Stimulated activated CD8-positive, alpha-beta memory T cell treated with anti-CD3 and anti-CD28 coated beads, Interleukin-4, amount 100 ng/mL, for 1 hour (primary cell): ENCODE measurements around the gene RAB11A.

Experiments used
- DNase-seq, 2 donors: peaks; one replicate each; pipeline ENCODE4 v3.0.0-alpha.2; 2020; ENCODE audit warnings: low read depth in 2 of 2, low spot score in 1 of 2

Gene RAB11A

DNA sequence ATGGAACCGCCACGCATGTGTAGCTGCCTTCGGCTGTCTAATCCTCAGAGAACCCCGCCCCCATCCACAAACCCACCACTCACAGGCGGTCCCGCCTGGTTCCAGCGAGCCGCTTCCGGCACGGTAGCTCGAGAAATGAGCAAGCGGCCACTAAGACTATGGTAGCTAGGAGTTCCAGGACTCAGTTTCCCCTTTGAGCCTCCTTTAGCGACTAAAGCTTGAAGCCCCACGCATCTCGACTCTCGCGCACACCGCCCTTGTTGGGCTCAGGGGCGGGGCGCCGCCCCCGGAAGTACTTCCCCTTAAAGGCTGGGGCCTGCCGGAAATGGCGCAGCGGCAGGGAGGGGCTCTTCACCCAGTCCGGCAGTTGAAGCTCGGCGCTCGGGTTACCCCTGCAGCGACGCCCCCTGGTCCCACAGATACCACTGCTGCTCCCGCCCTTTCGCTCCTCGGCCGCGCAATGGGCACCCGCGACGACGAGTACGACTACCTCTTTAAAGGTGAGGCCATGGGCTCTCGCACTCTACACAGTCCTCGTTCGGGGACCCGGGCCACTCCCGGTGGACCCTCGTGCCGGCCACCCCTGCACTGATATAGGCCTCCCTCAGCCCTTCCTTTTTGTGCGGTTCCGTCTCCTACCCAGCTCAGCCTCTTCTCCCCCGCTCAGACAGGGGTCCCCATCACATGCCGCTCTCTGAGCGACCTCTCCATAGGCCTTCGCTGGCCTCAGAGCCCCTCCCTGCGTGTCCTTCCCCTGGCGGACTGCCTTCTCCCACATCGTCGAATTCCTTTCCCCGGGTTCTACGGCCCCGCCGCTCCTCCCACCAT, at the start of gene RAB11A:
Gene RAB11A (plus strand): TSS at position 366 of the 828 bp plus-strand sequence. CDS start 95 bp downstream, at position 461.
- peak; percentile 84 to 90 for DNase-seq

DNA sequence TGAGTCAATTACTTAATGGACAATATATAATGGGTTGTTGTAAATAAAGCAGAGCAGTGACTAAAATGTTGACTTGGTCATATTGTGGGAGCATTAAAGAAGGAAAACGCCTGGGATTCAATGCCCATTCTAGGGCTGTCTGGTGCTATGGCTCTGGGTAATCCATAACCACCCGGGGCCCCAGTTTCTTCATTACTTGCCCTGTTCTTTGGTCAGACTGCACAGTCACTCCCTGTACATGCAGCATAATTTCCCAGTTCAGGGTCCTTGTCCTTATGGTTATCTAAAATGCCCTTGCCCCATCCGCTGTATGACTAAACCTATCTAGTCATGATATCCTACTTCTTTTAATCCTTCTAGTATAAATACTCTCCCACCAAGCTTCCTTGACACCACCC, 49.7 kb upstream of the RAB11A start:
- no peak for DNase-seq

DNA sequence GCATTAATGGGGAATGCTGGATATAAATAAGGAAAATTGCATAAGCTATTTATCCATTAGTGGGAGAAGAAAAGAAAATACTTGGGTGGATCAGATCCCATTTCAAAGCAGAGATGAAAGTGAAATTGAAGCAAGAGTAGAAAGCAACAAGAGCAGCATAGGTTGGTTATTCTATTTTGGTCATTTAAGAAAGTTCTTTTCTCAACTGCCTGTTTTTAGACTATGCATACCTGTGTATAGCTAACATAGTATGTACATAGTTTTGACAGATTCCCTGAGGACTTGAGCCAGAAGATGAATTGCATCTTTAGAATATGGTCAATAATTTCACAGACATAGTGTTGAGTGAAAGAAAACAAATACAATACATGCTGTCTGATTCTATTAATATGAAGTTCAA, 48.2 kb upstream of the RAB11A start:
- no peak for DNase-seq

DNA sequence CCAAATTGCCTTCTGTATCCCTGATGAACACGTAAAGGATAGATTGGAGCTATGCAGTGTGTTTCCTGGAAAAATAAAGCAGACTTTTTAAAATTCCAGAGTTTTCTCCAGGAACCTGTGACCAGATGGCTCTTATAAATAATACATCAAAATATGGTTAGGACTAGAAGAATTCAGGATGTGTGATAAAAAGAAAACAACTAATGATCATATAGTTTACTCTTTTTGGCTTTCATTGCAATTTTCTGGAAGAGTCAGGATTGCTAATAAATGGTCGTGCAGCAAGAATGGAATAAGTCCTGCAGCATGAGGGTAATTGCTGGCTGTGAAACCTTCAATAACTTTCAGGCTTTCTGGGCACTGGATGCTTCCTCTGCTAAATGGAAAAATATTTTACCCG, 47.0 kb upstream of the RAB11A start:
- DNase-seq: no peak

DNA sequence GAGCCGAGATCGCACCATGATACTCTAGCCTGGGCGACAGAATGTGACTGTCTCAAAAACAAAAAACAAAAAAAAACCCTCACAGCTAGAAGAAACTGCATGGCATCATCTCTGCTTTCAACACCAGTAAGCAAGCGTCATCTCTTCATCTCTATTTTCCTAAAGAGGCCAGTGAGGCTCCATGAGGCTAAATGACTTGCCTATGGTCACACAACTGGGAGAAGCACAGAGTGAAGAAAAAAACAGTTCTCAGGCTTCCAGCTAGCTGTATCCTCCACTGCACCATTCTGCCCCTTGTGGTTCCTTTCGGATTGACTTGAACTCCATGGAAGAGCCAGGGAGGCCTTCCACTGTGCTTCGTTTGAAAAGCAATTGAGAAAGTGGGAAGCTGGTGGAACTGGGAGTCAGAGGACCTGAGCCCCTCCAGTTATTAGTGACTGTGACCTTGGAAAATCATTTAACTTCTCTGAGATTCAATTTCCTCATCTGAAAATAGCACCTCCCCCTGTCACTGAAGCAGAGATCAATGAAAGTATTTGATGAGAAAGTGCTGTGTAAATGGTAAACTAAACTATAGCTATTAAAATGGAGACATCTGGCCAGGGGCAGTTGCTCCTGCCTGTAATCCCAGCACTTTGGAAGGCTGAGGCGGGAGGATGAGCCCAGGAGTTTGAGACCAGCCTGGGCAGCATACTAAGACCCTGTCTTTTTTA, 45.1 kb upstream of the RAB11A start:
- DNase-seq: no peak

DNA sequence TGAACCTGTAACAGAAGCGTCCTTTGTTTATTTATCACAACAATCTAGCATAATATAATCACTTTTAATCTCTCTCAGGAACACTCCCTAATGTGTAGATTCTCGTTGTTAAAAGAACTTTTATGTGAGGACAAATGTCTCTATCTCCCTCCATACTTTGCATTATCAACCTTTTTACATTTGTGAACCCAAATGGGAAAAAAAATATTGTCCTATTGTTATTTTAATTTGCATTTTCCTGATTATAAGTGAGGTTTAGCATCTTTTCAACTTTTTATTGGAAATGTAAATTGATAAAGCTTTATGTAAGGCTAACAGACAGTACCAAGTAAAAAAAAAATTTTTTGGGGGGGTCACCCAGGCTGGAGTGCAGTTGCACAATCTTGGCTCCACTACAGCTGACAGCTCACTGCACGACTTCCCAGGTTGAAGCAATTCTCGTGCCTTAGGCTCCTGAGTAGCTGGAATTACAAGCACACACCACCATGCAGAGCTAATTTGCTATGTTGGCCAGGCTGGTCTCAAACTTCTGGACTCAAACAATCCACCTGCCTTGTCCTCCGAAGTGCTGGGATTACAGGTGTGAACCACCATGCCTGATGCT, 44.2 kb upstream of the RAB11A start:
- no peak for DNase-seq

DNA sequence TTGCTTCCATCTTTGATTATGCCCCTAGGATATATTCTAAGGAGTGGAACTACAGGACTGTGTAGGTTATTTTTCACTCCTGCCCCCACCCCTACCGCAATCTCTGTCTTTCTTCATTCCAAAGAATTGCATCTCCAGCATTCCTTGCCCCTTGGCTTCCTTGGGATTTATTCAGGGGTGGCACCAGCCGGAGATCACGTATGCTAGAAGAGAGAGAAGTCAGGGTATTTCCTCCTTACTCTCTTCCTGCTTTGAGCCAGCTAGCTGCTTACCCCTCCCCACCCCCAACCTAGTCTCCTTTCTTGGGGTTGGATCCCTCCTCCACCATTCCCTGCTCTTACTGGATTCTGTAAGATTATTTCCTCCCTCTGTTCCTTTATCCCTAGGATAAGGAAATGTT, 42.2 kb upstream of the RAB11A start:
- no peak for DNase-seq

DNA sequence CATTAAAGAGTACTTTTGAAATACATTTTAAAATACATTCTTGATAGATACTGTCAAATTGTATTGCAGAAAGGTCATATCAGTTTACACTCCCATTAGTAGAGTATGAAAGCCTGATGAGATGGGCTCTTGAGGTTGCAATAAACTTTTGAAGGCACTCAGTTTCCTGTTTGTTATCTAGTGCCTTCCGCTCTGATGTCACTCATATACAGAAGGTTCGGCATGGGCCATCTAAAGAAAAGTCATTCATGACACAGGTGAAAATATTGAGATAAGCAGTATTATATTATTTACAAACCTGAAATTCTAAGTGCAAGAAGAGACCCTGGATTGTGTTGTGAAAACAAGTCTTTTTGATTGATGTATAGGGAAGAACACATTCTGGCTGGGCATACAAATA, 40.7 kb upstream of the RAB11A start:
- no peak for DNase-seq

DNA sequence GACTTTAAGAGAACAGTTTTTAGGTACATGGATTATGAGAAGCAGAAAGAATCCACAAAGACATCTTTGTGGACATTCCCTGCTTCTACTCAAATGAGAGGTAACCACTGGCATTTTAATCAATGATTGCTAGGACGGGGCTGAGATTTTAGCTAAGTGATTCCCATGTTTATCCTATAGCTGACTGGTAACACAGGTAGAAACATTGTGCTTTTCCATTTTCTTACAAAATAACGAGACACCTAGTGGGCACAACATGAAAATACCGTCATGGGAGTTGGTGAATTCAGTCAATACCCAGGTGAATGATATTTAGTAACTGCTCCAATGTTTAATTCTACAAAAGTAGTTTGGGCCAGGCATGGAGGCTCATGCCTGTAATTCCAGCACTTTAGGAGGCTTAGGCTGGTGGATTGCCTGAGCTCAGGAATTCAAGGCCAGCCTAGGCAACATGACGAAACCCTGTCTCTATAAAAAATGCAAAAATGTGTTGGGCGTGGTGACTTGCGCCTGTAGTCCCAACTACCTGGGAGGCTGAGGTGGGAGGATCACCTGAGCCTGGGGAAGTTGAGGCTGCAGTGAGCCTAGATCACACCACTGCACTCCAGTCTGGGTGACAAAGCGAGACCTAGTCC, 40.0 kb upstream of the RAB11A start:
- no peak for DNase-seq

DNA sequence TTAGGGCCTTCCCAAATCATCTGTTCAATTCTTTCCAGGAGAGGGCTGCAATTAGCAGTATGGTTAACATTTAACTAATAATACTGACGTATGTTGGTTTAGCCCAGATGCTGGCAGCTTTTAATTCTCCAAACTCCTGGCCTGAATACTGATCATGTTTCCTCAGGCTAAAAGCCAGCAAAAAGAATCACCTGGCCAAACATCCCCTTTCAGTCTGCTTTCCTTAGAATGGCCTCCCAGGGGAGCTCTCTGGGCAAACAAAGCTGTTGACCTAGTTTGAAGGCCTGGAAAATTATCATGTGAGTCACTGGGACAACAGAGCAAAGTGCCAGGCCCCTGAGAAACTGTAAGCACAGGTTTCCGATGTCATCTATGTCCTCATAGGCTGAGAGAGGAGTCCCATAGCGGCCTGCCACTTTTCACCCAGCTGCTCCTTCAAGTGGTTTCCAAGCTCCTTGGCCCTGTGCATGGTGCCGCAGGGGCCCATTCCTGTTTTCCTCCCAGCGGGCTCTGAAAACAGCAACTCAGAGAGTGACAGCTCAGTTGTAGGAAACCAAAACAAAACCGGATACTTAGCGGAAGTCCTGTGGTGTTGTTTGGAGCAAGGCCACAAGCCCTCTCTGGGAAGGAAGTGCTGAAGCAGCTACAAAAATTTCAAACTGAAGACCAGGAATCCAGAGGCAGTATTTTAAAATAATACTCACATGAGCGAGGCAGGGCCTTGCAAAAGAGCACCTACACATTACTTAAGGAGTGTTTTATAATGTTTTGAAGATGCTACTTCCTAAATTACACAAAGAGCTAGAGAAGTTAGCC, 36.5 kb upstream of the RAB11A start:
- DNase-seq: peak; percentile 14 to 15

DNA sequence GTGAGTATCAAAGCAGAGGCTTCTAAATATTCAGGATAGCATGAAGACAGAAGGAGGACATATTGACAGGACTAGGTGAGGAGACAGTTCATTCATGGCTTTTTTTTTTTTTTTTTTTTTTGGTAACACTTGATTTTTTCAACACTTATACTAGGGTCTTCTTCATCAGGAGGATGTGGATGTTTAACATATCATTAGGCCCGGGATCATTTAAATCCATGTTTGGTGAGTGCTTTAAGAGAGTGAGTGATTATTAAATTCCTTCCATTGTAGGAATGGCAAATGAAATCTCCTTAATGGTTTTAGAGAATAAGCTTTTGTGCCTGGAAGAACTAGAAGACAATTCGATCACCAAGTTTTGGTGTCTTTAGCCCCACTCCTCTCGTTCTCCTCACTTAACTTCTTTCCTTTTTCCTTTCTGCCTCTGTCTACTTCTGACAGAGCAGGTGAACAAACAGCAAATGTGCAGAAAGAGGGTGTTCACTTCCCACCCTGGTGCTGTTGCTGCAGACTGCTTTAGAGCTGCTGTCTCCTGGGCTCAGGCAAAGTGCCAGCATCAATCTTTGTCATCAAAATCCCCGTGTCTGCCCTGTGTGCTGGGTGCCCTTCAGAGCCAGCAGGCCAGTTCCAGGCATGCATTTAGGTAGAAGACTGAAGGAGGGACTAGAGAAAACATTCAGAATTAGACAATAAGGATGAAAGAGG, 35.6 kb upstream of the RAB11A start:
- no peak for DNase-seq

DNA sequence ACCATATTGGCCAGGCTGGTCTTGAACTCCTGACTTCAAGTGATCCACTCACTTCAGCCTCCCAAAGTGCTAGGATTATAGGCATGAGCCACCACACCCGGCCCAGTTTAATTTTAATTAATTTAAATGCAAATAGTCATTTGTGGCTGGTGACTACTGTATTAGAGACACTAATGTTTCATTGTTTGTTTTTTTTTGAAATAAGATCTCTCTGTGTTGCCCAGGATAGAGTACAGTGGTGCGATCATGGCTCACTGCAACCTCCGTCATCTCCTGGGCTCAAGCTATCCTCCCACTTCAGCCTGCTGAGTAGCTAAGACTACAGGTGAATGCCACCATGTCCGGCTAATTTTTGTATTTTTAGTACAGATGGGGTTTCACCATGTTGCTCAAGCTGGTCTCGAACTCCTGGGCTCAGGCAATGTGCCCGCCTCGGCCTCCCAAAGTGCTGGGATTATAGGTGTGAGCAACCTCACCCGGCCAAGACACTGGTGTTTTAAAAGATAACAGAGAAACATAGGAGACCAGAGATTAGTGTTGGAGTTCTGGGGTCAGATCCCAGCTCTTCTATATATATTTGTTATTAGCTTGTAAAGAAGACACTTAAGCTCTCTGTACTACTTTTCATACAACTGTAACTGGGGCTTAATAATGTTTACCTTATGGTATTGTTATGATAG, 34.5 kb upstream of the RAB11A start:
- no peak for DNase-seq

DNA sequence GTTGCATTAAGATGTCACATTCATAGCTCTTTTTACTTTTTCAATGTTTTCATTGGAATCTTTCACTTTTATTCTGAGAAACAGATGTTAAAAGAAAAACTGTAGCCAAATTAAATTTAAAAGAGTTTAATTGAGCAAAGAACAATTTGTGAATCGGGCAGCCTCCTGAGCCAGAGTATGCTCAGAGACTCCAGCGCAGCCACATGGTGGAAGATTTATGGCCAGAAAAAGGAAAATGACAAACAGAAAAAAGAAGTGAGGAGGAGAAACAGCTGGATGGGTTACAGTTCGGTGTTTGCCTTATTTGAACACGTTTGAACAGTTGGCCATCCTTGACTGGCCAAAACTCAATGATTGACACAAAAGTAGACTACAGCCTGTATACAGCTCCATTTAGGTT, 33.8 kb upstream of the RAB11A start:
- no peak for DNase-seq

DNA sequence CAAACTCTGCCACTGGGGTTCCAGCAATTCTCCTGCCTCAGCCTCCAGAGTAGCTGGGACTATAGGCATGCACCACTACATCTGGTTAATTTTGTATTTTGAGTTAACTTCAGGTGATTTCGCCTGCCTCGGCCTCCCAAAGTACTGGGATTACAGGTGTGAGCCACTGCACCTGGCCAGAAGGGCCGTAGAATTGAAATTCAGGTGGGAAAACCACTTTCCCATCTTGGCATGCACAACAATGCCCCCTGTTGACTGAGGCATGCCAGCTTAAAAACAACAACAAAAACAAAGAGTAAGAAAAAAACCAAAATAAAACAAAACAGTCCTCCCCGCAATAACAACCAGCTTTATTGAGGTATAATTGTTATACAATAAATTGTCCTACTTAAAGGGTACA, 32.6 kb upstream of the RAB11A start:
- no peak for DNase-seq

DNA sequence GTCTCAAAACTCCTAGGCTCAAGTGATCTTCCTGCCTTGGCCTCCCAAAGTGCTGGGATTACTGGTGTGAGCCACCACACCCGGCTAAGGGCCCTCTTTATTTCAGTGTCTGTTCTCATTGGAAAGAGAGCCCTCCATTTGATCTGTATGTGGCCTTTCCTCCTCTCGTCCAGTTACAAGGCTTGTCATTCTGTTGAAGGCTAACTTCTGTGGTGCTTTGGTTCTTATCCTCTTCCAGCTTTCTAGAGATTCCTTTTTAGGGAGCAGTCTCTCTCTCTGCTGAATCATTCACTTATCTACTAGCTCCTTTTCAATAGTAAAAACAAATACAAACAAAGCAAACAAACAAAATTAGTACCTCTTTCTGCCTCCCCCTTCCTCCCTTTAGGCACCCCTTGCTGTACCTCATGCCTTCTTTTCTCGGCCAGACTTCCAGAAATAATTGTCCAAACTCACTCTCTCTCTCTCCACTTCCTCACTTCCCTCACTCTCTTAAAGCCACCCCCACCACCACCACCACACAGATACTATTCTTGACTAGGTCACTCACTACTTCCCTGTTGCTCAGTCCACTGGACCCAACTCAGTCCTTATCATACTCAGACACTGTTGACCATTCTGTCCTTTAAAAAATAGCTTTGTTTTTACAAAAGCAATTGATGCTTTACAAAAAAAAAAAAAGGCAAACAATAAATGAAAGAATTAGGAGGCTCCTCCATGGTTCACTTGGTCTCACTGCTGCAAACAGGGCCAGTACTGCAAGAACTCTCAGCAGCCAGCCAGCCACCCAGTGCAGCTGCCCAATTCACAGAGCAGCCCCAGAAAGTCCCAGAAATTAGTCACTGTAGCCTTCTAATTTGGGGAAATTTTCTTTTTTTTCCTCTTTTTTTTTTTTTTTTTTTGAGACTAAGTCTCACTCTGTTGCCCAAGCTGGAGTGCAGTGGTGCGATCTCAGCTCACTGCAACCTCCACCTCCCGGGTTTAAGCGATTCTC, 31.7 kb upstream of the RAB11A start:
- no peak for DNase-seq

DNA sequence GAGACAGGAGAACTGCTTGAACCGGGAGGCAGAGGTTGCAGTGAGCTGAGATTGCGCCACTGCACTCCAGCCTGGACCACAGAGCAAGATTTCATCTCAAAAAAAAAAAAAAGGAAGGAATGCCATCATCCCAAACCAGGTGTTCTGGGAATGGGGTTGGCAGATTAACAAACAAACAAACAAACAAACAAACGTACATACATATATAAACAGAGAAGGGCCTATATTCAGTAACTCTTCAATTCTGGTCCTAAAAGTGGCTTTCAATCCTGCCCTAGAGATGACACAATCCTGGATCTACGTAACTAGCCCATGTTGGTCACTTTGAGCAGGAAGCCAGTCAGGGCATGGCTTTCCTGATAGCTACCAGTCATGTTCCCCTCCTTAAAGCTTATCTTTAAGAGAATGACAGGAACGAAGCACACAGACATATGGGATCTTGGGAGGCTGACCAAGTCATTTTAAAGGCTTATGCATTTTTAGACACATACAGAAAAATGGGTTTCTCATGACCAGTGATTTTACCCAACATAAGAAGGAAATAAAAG, 29.9 kb upstream of the RAB11A start:
- no peak for DNase-seq

DNA sequence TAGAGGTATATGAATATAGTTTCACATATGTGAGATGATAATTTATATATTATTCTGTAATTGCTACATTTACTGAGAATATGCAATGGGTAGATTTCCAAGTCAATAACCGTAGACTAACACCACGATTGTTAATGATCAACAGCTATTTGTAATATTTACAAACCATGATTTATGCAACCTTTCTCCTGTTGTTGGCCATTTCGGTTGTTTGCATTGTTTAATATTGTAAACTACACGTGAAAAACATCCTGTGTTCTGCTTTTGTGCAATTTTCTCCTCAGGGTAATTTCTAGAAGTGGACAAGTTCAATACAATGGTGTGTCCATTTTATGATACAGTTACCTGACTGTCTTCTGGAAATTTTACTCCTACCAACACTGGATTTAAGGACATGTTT, 29.3 kb upstream of the RAB11A start:
- no peak for DNase-seq
